Measurements from ENCODE around the gene TBPL2.
"Not testable (repeated sequence)": the region's sequence is repeated elsewhere in the genome, so short reads cannot be mapped to it uniquely, and the experiment has no call there.

DNA sequence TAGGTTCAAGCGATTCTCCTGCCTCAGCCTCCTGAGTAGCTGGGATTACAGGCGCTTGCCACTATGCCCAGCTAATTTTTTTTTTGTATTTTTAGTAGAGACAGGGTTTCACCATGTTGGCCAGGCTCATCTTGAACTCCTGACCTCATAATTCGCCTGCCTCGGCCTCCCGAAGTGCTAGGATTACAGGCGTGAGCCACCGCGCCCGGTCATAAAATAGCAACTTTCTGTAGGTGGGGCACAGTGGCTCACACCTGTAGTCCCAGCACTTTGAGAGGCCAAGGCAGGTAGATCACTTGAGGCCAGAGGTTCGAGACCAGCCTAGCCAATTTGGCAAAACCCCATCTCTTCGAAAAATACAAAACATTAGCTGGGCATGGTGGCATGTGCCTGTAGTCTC, 18.1 kb downstream of the TBPL2 start:
- TF ChIP-seq, protein P1, sequence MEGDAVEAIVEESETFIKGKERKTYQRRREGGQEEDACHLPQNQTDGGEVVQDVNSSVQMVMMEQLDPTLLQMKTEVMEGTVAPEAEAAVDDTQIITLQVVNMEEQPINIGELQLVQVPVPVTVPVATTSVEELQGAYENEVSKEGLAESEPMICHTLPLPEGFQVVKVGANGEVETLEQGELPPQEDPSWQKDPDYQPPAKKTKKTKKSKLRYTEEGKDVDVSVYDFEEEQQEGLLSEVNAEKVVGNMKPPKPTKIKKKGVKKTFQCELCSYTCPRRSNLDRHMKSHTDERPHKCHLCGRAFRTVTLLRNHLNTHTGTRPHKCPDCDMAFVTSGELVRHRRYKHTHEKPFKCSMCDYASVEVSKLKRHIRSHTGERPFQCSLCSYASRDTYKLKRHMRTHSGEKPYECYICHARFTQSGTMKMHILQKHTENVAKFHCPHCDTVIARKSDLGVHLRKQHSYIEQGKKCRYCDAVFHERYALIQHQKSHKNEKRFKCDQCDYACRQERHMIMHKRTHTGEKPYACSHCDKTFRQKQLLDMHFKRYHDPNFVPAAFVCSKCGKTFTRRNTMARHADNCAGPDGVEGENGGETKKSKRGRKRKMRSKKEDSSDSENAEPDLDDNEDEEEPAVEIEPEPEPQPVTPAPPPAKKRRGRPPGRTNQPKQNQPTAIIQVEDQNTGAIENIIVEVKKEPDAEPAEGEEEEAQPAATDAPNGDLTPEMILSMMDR (IDR thresholded peaks at IDR 0.05; ENCODE audit: extremely low read depth in 1 of 2, insufficient read depth in 1 of 2, low read depth in 1 of 2, low read length in 2 of 2): not testable (repeated sequence)
- TF ChIP-seq, protein P2, sequence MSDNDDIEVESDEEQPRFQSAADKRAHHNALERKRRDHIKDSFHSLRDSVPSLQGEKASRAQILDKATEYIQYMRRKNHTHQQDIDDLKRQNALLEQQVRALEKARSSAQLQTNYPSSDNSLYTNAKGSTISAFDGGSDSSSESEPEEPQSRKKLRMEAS (IDR thresholded peaks at IDR 0.05; ENCODE audit: insufficient read depth, insufficient read length): not testable (repeated sequence)
- not testable (repeated sequence) for TF ChIP-seq POLR2A (IDR thresholded peaks at IDR 0.05; ENCODE audit: low read depth, low read length); POLR2AphosphoS5 (IDR thresholded peaks at IDR 0.05; ENCODE audit: insufficient read depth, low read depth, low read length); EZH2 (IDR thresholded peaks at IDR 0.05; ENCODE audit: borderline replicate concordance, low read depth, low read length, severe bottlenecking); MYC (IDR thresholded peaks at IDR 0.05; ENCODE audit: low read depth, low read length)

All from endothelial cell of umbilical vein (primary cell).